Measurements from ENCODE around the gene SGPL1. TPM values are rescaled to one million over a fixed set of nuclear protein-coding genes. Genes with fewer than 3 reads are reported as not detected.

SGPL1 gene
- total and polyA plus RNA-seq, 10 of the 15 experiments (the other 5 are each of a cell fraction or from before 2014, with no cell fraction given), result 4.9 to 20.7 (median 10.6) TPM

DNA sequence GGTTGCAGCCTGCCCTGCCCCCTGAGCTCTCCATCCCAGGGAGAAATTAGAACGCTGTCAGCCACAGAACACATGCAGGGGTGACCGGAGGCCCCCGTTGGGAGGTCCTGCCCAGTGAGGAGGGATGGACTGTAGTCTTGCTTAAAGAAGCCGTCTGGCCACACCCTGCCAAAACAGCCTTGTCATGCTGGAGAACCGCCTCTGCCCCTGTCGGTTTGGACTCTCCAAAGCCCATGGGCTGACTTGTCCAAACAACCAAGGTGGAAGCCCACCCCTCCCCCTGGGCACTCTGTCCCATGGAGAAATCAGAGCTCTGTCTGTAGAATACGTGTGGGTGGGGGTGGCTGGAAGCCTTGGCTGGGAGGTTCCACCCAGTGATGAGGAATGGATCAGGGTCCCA, 17.9 kb upstream of the SGPL1 start:
- ChIA-PET SMC1A (ENCODE audit: uncharacterized antibody, unreplicated experiment) (no interaction called here), POLR2A (no interaction called here)
- no peak overlapping the region for H2AFZ ChIP-seq (ENCODE audit: control insufficient read depth, low read depth, low read length)

More for the DNA sequence above, 17.9 kb upstream of the SGPL1 start:
- ATAC-seq (no peak), FAIRE-seq (no peak), DNase-seq (ENCODE audit: low read depth, low spot score) (no peak)
- no peaks in the 10 kb centered on the region for H3K9me3 ChIP-seq (replicated peaks; ENCODE audit: control insufficient read depth, insufficient read depth, low read length)
- 70% methylated on average over 7 of the region's 7 CpGs for WGBS (ENCODE audit: insufficient coverage, insufficient replicate concordance, low lambda C conversion rate, missing lambda C conversion rate)
- no peaks in the 10 kb centered on the region for H4K20me1 ChIP-seq (ENCODE audit: control insufficient read depth, insufficient read depth)
- H3K4me1 ChIP-seq (ENCODE audit: control insufficient read depth, insufficient read depth, low read length), result no peaks in the 10 kb centered on the region
- no peaks in the 10 kb centered on the region for H3K79me2 ChIP-seq (ENCODE audit: control insufficient read depth, insufficient read depth, low read length)
- 0 out of 4 replicates have a peak, but pooled peaks cover 0 to 4% of the 10 kb centered on the region in 2 experiments for H3K27me3 ChIP-seq (replicated peaks in 1 of 2; ENCODE audit: control insufficient read depth in 2 of 2, insufficient read depth in 2 of 2, low read length in 1 of 2)
- no peaks in the 10 kb centered on the region for H3K36me3 ChIP-seq (ENCODE audit: control insufficient read depth in 2 of 2, insufficient read depth in 2 of 2, low read length in 1 of 2)
- no peak overlapping the region for H3K4me3 ChIP-seq
- in situ Hi-C loops (cut with MboI) (no loop called here), intact Hi-C loops (cut with micrococcal nuclease; ENCODE audit: unreplicated experiment) (no loop called here)
- no peak overlapping the region for H3K27ac ChIP-seq (ENCODE audit: control insufficient read depth, insufficient read depth)
- no peak overlapping the region for H3K4me2 ChIP-seq (ENCODE audit: control insufficient read depth, insufficient read depth)
- H3K9ac ChIP-seq (ENCODE audit: control insufficient read depth, insufficient read depth, low read length), result no peak overlapping the region
- CTCF ChIA-PET, result no interaction called here
- RAD21 ChIA-PET (ENCODE audit: unreplicated experiment), result no interaction called here
- TF ChIP-seq ATF7 (IDR thresholded peaks at IDR 0.05; ENCODE audit: low read depth) (no peak), HCFC1 (IDR thresholded peaks at IDR 0.05; ENCODE audit: low read length) (no peak), STAT1 (conservative IDR thresholded peaks at IDR 0.05) (no peak), PAX5 (IDR thresholded peaks at IDR 0.05; ENCODE audit: borderline replicate concordance, low read depth, low read length) (no peak), NRF1 (conservative IDR thresholded peaks at IDR 0.05; ENCODE audit: low read depth, low read length) (no peak), NR2C2 (IDR thresholded peaks at IDR 0.05; ENCODE audit: borderline replicate concordance, control insufficient read depth, insufficient read length, low read depth) (no peak), ZSCAN29 (IDR thresholded peaks at IDR 0.05) (no peak), MYB (IDR thresholded peaks at IDR 0.05; ENCODE audit: borderline replicate concordance, low read depth, low read length) (no peak), NR2C1 (IDR thresholded peaks at IDR 0.05) (no peak), CHD2 (IDR thresholded peaks at IDR 0.05; ENCODE audit: borderline replicate concordance, low read depth, low read length) (no peak), RB1 (IDR thresholded peaks at IDR 0.05; ENCODE audit: borderline replicate concordance) (no peak), ASH2L (IDR thresholded peaks at IDR 0.05; ENCODE audit: borderline replicate concordance, low read depth) (no peak), SMARCA5 (IDR thresholded peaks at IDR 0.05) (no peak)
- TF ChIP-seq, protein P1, sequence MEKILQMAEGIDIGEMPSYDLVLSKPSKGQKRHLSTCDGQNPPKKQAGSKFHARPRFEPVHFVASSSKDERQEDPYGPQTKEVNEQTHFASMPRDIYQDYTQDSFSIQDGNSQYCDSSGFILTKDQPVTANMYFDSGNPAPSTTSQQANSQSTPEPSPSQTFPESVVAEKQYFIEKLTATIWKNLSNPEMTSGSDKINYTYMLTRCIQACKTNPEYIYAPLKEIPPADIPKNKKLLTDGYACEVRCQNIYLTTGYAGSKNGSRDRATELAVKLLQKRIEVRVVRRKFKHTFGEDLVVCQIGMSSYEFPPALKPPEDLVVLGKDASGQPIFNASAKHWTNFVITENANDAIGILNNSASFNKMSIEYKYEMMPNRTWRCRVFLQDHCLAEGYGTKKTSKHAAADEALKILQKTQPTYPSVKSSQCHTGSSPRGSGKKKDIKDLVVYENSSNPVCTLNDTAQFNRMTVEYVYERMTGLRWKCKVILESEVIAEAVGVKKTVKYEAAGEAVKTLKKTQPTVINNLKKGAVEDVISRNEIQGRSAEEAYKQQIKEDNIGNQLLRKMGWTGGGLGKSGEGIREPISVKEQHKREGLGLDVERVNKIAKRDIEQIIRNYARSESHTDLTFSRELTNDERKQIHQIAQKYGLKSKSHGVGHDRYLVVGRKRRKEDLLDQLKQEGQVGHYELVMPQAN (conservative IDR thresholded peaks at IDR 0.05), result no peak
- TF ChIP-seq, protein P2, sequence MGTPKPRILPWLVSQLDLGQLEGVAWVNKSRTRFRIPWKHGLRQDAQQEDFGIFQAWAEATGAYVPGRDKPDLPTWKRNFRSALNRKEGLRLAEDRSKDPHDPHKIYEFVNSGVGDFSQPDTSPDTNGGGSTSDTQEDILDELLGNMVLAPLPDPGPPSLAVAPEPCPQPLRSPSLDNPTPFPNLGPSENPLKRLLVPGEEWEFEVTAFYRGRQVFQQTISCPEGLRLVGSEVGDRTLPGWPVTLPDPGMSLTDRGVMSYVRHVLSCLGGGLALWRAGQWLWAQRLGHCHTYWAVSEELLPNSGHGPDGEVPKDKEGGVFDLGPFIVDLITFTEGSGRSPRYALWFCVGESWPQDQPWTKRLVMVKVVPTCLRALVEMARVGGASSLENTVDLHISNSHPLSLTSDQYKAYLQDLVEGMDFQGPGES (IDR thresholded peaks at IDR 0.05), result no peak
- TF ChIP-seq, protein P3, sequence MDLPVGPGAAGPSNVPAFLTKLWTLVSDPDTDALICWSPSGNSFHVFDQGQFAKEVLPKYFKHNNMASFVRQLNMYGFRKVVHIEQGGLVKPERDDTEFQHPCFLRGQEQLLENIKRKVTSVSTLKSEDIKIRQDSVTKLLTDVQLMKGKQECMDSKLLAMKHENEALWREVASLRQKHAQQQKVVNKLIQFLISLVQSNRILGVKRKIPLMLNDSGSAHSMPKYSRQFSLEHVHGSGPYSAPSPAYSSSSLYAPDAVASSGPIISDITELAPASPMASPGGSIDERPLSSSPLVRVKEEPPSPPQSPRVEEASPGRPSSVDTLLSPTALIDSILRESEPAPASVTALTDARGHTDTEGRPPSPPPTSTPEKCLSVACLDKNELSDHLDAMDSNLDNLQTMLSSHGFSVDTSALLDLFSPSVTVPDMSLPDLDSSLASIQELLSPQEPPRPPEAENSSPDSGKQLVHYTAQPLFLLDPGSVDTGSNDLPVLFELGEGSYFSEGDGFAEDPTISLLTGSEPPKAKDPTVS (IDR thresholded peaks at IDR 0.05; ENCODE audit: low read depth, low read length), result no peak
- no TSS peak for BruUV-seq (replicated peaks)

Data from GM12878 (cell line).